Stomach smooth muscle (tissue), 2 donors: ENCODE measurements around the gene PANK2.

Experiments
- H3K27ac ChIP-seq: one replicate; pipeline ENCODE4 v1.7.0; 2013; ENCODE audit warnings: mild to moderate bottlenecking, low read length, inconsistent platforms
- H3K27me3 ChIP-seq, 2 donors: one replicate each; pipeline ENCODE4 v1.7.0; 2013; ENCODE audit warnings: low read length in 2 of 2; ENCODE audit not compliant: insufficient read depth in 2 of 2, control insufficient read depth in 1 of 2
- H3K36me3 ChIP-seq, 2 donors: one replicate each; pipeline ENCODE4 v1.7.0; 2013; ENCODE audit warnings: low read length in 2 of 2; ENCODE audit not compliant: control insufficient read depth in 2 of 2, insufficient read depth in 2 of 2
- H3K4me1 ChIP-seq: one replicate; pipeline ENCODE4 v1.7.0; 2013; ENCODE audit warnings: low read length; ENCODE audit not compliant: control insufficient read depth, insufficient read depth
- H3K4me3 ChIP-seq, 2 donors: one replicate each; pipeline ENCODE4 v1.7.0; 2013; ENCODE audit warnings: low read length in 2 of 2
- H3K9ac ChIP-seq, 2 donors: one replicate each; pipeline ENCODE4 v1.7.0; 2013; ENCODE audit warnings: low read length in 2 of 2, mild to moderate bottlenecking in 1 of 2
- H3K9me3 ChIP-seq, 2 donors: one replicate each; pipeline ENCODE4 v1.7.0; 2013; ENCODE audit warnings: low read length in 2 of 2; ENCODE audit not compliant: control insufficient read depth in 2 of 2
- donor health status: healthy.
- donor health status: Pancreatic carcinoma.

The PANK2 gene

GRCh38 chr20:3857405-3857804, 31.8 kb upstream of the PANK2 start:
- no peak overlapping the region for H3K9ac ChIP-seq

DNA sequence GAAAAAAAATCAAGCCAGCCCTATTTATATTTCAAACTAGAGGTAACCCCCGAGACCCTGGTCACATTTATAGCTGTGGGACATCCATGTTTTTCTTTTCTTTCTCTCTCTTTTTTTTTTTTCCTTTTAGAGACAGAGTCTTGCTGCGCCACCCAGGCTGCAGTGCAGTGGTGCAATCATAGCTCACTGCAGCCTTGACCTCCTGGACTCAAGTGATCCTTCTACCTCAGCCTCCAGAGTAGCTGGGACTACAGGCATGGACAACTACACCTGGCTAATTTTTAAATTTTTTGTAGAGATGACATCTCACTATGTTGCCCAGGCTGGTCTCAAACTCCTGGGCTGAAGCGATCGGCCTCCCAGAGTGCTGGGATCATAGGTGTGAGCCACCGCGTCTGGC, 30.5 kb upstream of the PANK2 start:
- no peak overlapping the region for H3K4me3 ChIP-seq
- no peak overlapping the region for H3K9ac ChIP-seq
- H3K27me3 ChIP-seq = no peaks in the 10 kb centered on the region
- peaks cover 0 to 4% of the 10 kb centered on the region in 2 donors for H3K9me3 ChIP-seq
- no peak overlapping the region for H3K27ac ChIP-seq
- peaks cover 3% of the 10 kb centered on the region for H3K4me1 ChIP-seq
- peaks cover 39 to 44% of the 10 kb centered on the region in 2 donors for H3K36me3 ChIP-seq

More at GRCh38 chr20:3857405-3857804, 31.8 kb upstream of the PANK2 start:
- H3K27ac ChIP-seq = no peak overlapping the region
- no peaks in the 10 kb centered on the region for H3K27me3 ChIP-seq
- peaks cover 0 to 4% of the 10 kb centered on the region in 2 donors for H3K9me3 ChIP-seq
- no peak overlapping the region for H3K4me3 ChIP-seq
- peaks cover 3% of the 10 kb centered on the region for H3K4me1 ChIP-seq
- peaks cover 26 to 32% of the 10 kb centered on the region in 2 donors for H3K36me3 ChIP-seq

DNA sequence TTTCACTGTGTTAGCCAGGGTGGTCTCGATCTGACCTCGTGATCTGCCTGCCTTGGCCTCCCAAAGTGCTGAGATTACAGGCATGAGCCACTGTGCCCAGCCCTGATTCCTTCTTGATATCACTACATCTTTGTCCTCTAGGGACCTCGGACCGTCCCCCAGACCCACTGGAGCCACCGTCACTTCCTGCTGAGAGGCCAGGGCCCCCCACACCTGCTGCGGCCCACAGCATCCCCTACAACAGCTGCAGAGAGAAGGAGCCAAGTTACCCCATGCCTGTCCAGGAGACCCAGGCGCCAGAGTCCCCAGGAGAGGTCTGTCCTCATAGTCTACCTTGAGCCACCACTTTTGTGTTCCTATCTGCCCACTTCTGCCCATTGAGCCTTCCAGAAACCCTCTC, 28.0 kb upstream of the PANK2 start:
- H3K4me3 ChIP-seq = no peak overlapping the region
- H3K36me3 ChIP-seq = peaks cover 56 to 59% of the 10 kb centered on the region in 2 donors
- H3K27me3 ChIP-seq = no peaks in the 10 kb centered on the region
- H3K9ac ChIP-seq = no peak overlapping the region
- no peak overlapping the region for H3K27ac ChIP-seq
- H3K9me3 ChIP-seq = peaks cover 0 to 4% of the 10 kb centered on the region in 2 donors
- H3K4me1 ChIP-seq = no peaks in the 10 kb centered on the region

DNA sequence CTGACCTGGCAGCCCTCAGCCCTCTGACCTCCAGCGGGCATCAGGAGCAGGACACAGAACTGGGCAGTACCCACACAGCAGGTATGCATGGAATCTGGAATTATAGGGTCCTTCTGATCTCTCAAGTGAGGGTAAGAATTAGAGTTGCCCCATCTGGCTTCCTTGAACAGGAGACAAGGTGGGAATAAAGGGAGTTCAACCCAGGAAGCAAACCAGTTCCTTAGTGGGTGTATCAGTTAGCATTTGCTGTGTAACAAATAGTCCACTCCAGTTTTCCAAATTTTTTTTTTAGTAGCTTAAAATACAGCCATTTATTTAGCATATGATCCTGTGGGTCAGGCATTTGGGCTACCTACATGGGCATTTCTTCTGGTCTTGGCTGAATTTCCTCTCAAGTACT, 26.9 kb upstream of the PANK2 start:
- H3K9me3 ChIP-seq = peaks cover 0 to 4% of the 10 kb centered on the region in 2 donors
- peaks cover 2% of the 10 kb centered on the region for H3K4me1 ChIP-seq
- no peak overlapping the region for H3K9ac ChIP-seq
- no peaks in the 10 kb centered on the region for H3K27me3 ChIP-seq
- peaks cover 60 to 64% of the 10 kb centered on the region in 2 donors for H3K36me3 ChIP-seq
- no peak overlapping the region for H3K4me3 ChIP-seq
- H3K27ac ChIP-seq = no peak overlapping the region

GRCh38 chr20:3863317-3863716, 25.9 kb upstream of the PANK2 start:
- Histone ChIP-seq H3K9ac (no peak overlapping the region), H3K4me3 (no peak overlapping the region), H3K27ac (no peak overlapping the region), H3K36me3 (peaks cover 52 to 58% of the 10 kb centered on the region in 2 donors), H3K4me1 (peaks cover 2% of the 10 kb centered on the region), H3K9me3 (peaks cover 0 to 4% of the 10 kb centered on the region in 2 donors), H3K27me3 (no peaks in the 10 kb centered on the region)

GRCh38 chr20:3864518-3864917, 24.7 kb upstream of the PANK2 start:
- Histone ChIP-seq H3K4me1 (peaks cover 2% of the 10 kb centered on the region), H3K9me3 (peaks cover 0 to 4% of the 10 kb centered on the region in 2 donors), H3K27me3 (no peaks in the 10 kb centered on the region), H3K9ac (no peak overlapping the region), H3K36me3 (peaks cover 52 to 58% of the 10 kb centered on the region in 2 donors), H3K27ac (no peak overlapping the region), H3K4me3 (no peak overlapping the region)

DNA sequence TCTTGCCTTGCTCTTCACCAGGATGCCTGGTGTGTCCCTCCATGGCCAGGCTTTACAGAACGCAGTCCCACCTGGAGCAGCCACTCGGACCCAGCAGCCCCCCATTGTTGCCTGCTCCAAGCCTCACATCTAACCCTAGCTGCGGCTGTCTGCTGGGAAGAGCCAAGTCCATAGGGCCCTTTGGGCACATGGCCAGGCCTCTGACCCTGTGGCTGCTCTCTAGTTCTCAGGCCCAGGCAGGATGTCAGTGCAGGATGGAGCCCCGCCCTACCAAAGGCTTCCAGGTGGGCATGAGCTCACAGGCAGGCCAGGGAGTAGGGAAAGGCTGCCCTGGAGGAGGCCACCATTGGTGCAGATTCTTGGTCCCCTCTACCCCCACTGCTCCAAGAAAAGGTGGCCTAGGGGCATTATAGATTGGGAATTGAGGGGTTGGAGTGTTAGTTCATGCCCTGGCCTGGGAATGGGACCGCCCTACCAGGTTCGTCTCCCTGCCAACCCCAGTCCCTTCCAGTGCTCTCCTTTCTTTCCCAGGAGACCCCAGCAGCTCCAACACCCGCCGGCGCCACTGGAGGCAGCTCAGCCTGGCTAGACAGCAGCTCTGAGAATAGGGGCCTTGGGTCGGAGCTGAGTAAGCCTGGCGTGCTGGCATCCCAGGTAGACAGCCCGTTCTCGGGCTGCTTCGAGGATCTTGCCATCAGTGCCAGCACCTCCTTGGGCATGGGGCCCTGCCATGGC, 23.9 kb upstream of the PANK2 start:
- H3K27me3 ChIP-seq = no peaks in the 10 kb centered on the region
- H3K9ac ChIP-seq = no peak overlapping the region
- H3K4me1 ChIP-seq = peaks cover 2% of the 10 kb centered on the region
- H3K36me3 ChIP-seq = peaks cover 52 to 57% of the 10 kb centered on the region in 2 donors
- H3K27ac ChIP-seq = no peak overlapping the region
- no peak overlapping the region for H3K4me3 ChIP-seq
- H3K9me3 ChIP-seq = peaks cover 0 to 4% of the 10 kb centered on the region in 2 donors

GRCh38 chr20:3865887-3866407, 23.2 kb upstream of the PANK2 start:
- Histone ChIP-seq H3K9ac (no peak overlapping the region), H3K27me3 (no peaks in the 10 kb centered on the region), H3K27ac (no peak overlapping the region), H3K9me3 (peaks cover 0 to 4% of the 10 kb centered on the region in 2 donors), H3K4me3 (no peak overlapping the region), H3K36me3 (peaks cover 52 to 57% of the 10 kb centered on the region in 2 donors), H3K4me1 (peaks cover 2% of the 10 kb centered on the region)

GRCh38 chr20:3866464-3866863, 22.7 kb upstream of the PANK2 start:
- Histone ChIP-seq H3K4me3 (no peak overlapping the region), H3K9me3 (peaks cover 0 to 4% of the 10 kb centered on the region in 2 donors), H3K27ac (no peak overlapping the region), H3K27me3 (no peaks in the 10 kb centered on the region), H3K36me3 (peaks cover 50 to 56% of the 10 kb centered on the region in 2 donors), H3K4me1 (peaks cover 4% of the 10 kb centered on the region), H3K9ac (no peak overlapping the region)

- Histone ChIP-seq H3K4me3 (no peak overlapping the region), H3K27ac (no peak overlapping the region), H3K27me3 (no peaks in the 10 kb centered on the region), H3K9me3 (no peaks in the 10 kb centered on the region), H3K36me3 (peaks cover 40 to 43% of the 10 kb centered on the region in 2 donors), H3K9ac (no peak overlapping the region), H3K4me1 (peaks cover 5% of the 10 kb centered on the region)
These were observed 21.4 kb upstream of the PANK2 start for GRCh38 chr20:3867802-3868201.
